HFFc6 (cell line): Measurements from ENCODE around the gene TMEM151B. TPM values are rescaled to one million over a fixed set of nuclear protein-coding genes. Genes with fewer than 3 reads are reported as not detected.

Source experiments
- DNase-seq: peaks from one replicate; pipeline ENCODE4 v3.0.0-alpha.2; 2018
- H3K27ac Mint-ChIP-seq: 2 replicates; pipeline ENCODE4 v1.8.0; 2020; ENCODE audit warnings: mild to moderate bottlenecking, mixed read lengths
- H3K27me3 Mint-ChIP-seq: 2 replicates; pipeline ENCODE4 v1.8.0; 2021; ENCODE audit warnings: mild to moderate bottlenecking, moderate library complexity, mixed read lengths; ENCODE audit not compliant: insufficient read depth
- H3K36me3 Mint-ChIP-seq: 2 replicates; pipeline ENCODE4 v1.8.0; 2021; ENCODE audit warnings: low read depth, mixed read lengths
- H3K4me1 Mint-ChIP-seq: 2 replicates; pipeline ENCODE4 v1.8.0; 2020; ENCODE audit warnings: low read depth, mixed read lengths
- H3K4me3 Mint-ChIP-seq: 2 replicates; pipeline ENCODE4 v1.8.0; 2020; ENCODE audit warnings: mild to moderate bottlenecking, moderate library complexity, mixed read lengths
- H3K9me3 Mint-ChIP-seq: 2 replicates; pipeline ENCODE4 v1.8.0; 2020; ENCODE audit warnings: mild to moderate bottlenecking, mixed read lengths
- CTCF ChIP-seq: fragments of 200-600 bp; sonication (generic); IDR thresholded peaks from 2 replicates; pipeline ENCODE4 v1.5.0; 2021; ENCODE audit warnings: antibody characterized with exemption, mild to moderate bottlenecking
- total RNA-seq, 6 experiments: library from RNA; stranded (reverse); fragmentation: NEBNext Ultra II Directional; extraction: Animal tissue kit (Norgen Biotek cat#: 25700); gene quantifications; 2 replicates in 1 of 6; 3 replicates in 5 of 6; pipeline ENCODE4 v1.2.3, GENCODE V29; 2021

TMEM151B gene
- total RNA-seq, 6 experiments from 2014 or later, result not detected

GRCh38 chr6:44227148-44227793 lies 43.0 kb upstream of the TMEM151B start:
- Mint-ChIP-seq H3K36me3 (no peaks in the 10 kb centered on the region), H3K4me3 (no peak overlapping the region), H3K27me3 (no peaks in the 10 kb centered on the region; the same call in 1 of the 2 replicates), H3K9me3 (no peaks in the 10 kb centered on the region), H3K27ac (no peak overlapping the region), H3K4me1 (peaks cover 37% of the 10 kb centered on the region)
- no peak for TF ChIP-seq CTCF
- no peak for DNase-seq

GRCh38 chr6:44228031-44228430 lies 42.2 kb upstream of the TMEM151B start:
- TF ChIP-seq CTCF, result no peak
- Mint-ChIP-seq H3K27ac (no peak overlapping the region), H3K4me3 (no peak overlapping the region), H3K9me3 (no peaks in the 10 kb centered on the region), H3K36me3 (no peaks in the 10 kb centered on the region), H3K27me3 (no peaks in the 10 kb centered on the region; the same call in 1 of the 2 replicates), H3K4me1 (peaks cover 30% of the 10 kb centered on the region)
- DNase-seq, result no peak

GRCh38 chr6:44228433-44228832 lies 41.8 kb upstream of the TMEM151B start:
- H3K4me1 Mint-ChIP-seq, result peaks cover 30% of the 10 kb centered on the region
- TF ChIP-seq CTCF, result no peak
- H3K36me3 Mint-ChIP-seq, result no peaks in the 10 kb centered on the region
- no peak for DNase-seq
- H3K27ac Mint-ChIP-seq, result no peak overlapping the region
- no peaks in the 10 kb centered on the region; the same call in 1 of the 2 replicates for H3K27me3 Mint-ChIP-seq
- H3K9me3 Mint-ChIP-seq, result no peaks in the 10 kb centered on the region
- no peak overlapping the region for H3K4me3 Mint-ChIP-seq

GRCh38 chr6:44228836-44229235 lies 41.4 kb upstream of the TMEM151B start:
- Mint-ChIP-seq H3K9me3 (no peaks in the 10 kb centered on the region), H3K4me3 (no peak overlapping the region), H3K4me1 (peaks cover 34% of the 10 kb centered on the region), H3K27ac (no peak overlapping the region), H3K27me3 (peaks cover 2% of the 10 kb centered on the region), H3K36me3 (no peaks in the 10 kb centered on the region)
- no peak for DNase-seq
- no peak for TF ChIP-seq CTCF

GRCh38 chr6:44229376-44230033 lies 40.7 kb upstream of the TMEM151B start:
- TF ChIP-seq CTCF, result no peak
- DNase-seq, result no peak
- peaks cover 34% of the 10 kb centered on the region for H3K4me1 Mint-ChIP-seq
- peaks cover 2% of the 10 kb centered on the region for H3K27me3 Mint-ChIP-seq
- H3K36me3 Mint-ChIP-seq, result no peaks in the 10 kb centered on the region
- no peak overlapping the region for H3K27ac Mint-ChIP-seq
- no peaks in the 10 kb centered on the region for H3K9me3 Mint-ChIP-seq
- H3K4me3 Mint-ChIP-seq, result no peak overlapping the region
